ENCODE results near the gene TBCD.

Gene TBCD

DNA sequence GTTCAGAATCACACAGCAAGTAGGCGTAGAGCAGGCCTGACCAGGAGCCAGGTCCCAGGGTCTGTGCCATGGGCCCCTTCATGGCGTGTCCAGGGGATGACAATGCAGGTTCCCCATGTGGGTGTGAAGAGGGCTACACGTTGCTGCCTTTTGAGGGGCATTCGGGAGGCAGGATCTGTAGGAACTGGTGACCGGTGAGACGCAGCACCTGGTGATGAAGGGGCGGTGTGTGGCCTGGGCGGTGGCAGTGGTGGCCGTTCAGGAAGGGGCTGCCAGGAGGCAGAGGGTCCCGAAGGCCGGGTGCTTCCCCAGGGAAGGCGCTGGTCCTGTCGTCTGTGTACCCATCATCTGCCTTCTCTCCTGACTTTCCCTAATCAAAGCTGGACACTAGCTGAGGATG lies 53.4 kb downstream of the TBCD start:
- Histone ChIP-seq H3K9me3 (replicated peaks in 1 of 2; ENCODE audit: control insufficient read depth in 2 of 2, insufficient read depth in 1 of 2, low read depth in 1 of 2, low read length in 2 of 2) (peaks cover 13 to 15% of the 10 kb centered on the region in 2 donors), H2BK12ac (ENCODE audit: low read length) (no peak overlapping the region), H2AK5ac (ENCODE audit: low read depth, low read length) (no peak overlapping the region), H4K91ac (ENCODE audit: low read depth, low read length, poor library complexity) (no peak overlapping the region), H3K36me3 (replicated peaks in 1 of 2; ENCODE audit: control insufficient read depth in 2 of 2, insufficient read depth in 2 of 2, low read length in 2 of 2) (peaks cover 40 to 78% of the 10 kb centered on the region in 2 donors), H2BK5ac (ENCODE audit: low read length) (peak overlapping the region; percentile 35), H3K4me2 (ENCODE audit: insufficient read depth, low read length, poor library complexity, severe bottlenecking) (no peak overlapping the region), H2BK120ac (ENCODE audit: low read depth, low read length) (no peak overlapping the region), H3K27ac (replicated peaks; ENCODE audit: low read length) (no peak overlapping the region), H3K18ac (ENCODE audit: low read length) (no peak overlapping the region), H3K4me3 (ENCODE audit: low read length in 2 of 2) (peak overlapping the region in 1 of 2 donors; percentile 12), H2AFZ (ENCODE audit: low read length) (no peak overlapping the region), H3K79me1 (ENCODE audit: low read depth, low read length) (peaks cover 32% of the 10 kb centered on the region), H3K9ac (ENCODE audit: low read depth, low read length, poor library complexity) (no peak overlapping the region), H3K23ac (ENCODE audit: low read depth, low read length, poor library complexity) (no peak overlapping the region), H2BK15ac (ENCODE audit: low read length) (no peak overlapping the region), H3K14ac (ENCODE audit: low read length) (no peak overlapping the region), H3K4me1 (ENCODE audit: control insufficient read depth in 2 of 2, insufficient read depth in 1 of 2, low read depth in 1 of 2, low read length in 2 of 2) (peaks cover 0 to 4% of the 10 kb centered on the region in 2 donors), H3K4ac (ENCODE audit: low read length) (no peak overlapping the region), H4K8ac (ENCODE audit: low read depth, low read length) (no peak overlapping the region), H3K27me3 (ENCODE audit: control insufficient read depth in 3 of 3, insufficient read depth in 3 of 3, low read depth in 1 of 3, low read length in 3 of 3) (peaks cover 0 to 2% (median 0%) of the 10 kb centered on the region in 3 experiments)
- no CpG with 5 or more reads among the region's 13 CpGs for WGBS, 2 donors (ENCODE audit: extremely low coverage in 2 of 2, insufficient read length in 2 of 2, insufficient replicate concordance in 1 of 2)
- DNase-seq (ENCODE audit: low spot score), result no peak

DNA sequence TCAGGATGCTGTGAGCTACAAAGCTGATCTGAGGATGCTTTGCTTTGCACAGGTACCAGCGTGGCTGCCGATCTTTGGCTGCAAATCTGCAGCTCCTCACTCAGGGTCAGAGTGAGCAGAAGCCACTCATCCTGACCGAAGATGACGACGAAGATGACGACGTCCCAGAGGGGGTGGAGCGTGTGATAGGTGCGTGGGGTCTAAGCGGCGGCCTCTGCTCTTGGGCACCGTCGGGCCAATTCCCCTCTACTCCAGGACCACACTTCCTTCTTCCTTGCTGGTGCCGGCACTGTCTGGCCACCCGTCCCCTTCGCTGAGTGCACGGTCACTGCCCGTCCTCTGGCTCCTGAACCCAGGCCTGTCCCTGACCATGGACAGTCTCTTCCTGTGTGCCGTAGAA lies 54.0 kb downstream of the TBCD start:
- no peak overlapping the region for H2AK5ac ChIP-seq (ENCODE audit: low read depth, low read length)
- peaks cover 8 to 10% of the 10 kb centered on the region in 2 donors for H3K9me3 ChIP-seq (replicated peaks in 1 of 2; ENCODE audit: control insufficient read depth in 2 of 2, insufficient read depth in 1 of 2, low read depth in 1 of 2, low read length in 2 of 2)
- H3K27ac ChIP-seq (replicated peaks; ENCODE audit: low read length), result no peak overlapping the region
- no peak overlapping the region for H3K4ac ChIP-seq (ENCODE audit: low read length)
- peaks cover 0 to 2% (median 0%) of the 10 kb centered on the region in 3 experiments for H3K27me3 ChIP-seq (ENCODE audit: control insufficient read depth in 3 of 3, insufficient read depth in 3 of 3, low read depth in 1 of 3, low read length in 3 of 3)
- H4K8ac ChIP-seq (ENCODE audit: low read depth, low read length), result no peak overlapping the region
- H3K4me1 ChIP-seq (ENCODE audit: control insufficient read depth in 2 of 2, insufficient read depth in 1 of 2, low read depth in 1 of 2, low read length in 2 of 2), result peaks cover 0 to 4% of the 10 kb centered on the region in 2 donors
- no peak overlapping the region for H2BK15ac ChIP-seq (ENCODE audit: low read length)
- H3K18ac ChIP-seq (ENCODE audit: low read length), result no peak overlapping the region
- H2BK12ac ChIP-seq (ENCODE audit: low read length), result no peak overlapping the region
- no peak overlapping the region for H2BK120ac ChIP-seq (ENCODE audit: low read depth, low read length)
- DNase-seq (ENCODE audit: low spot score), result no peak
- no peak overlapping the region for H3K9ac ChIP-seq (ENCODE audit: low read depth, low read length, poor library complexity)
- no peak overlapping the region for H3K4me3 ChIP-seq (ENCODE audit: low read length in 2 of 2)
- H3K14ac ChIP-seq (ENCODE audit: low read length), result no peak overlapping the region
- no peak overlapping the region for H2AFZ ChIP-seq (ENCODE audit: low read length)
- H3K23ac ChIP-seq (ENCODE audit: low read depth, low read length, poor library complexity), result no peak overlapping the region
- WGBS, 2 donors (ENCODE audit: extremely low coverage in 2 of 2, insufficient read length in 2 of 2, insufficient replicate concordance in 1 of 2), result no CpG with 5 or more reads among the region's 19 CpGs
- peaks cover 40 to 78% of the 10 kb centered on the region in 2 donors for H3K36me3 ChIP-seq (replicated peaks in 1 of 2; ENCODE audit: control insufficient read depth in 2 of 2, insufficient read depth in 2 of 2, low read length in 2 of 2)
- H3K79me1 ChIP-seq (ENCODE audit: low read depth, low read length), result peaks cover 31% of the 10 kb centered on the region
- H3K4me2 ChIP-seq (ENCODE audit: insufficient read depth, low read length, poor library complexity, severe bottlenecking), result no peak overlapping the region
- H2BK5ac ChIP-seq (ENCODE audit: low read length), result no peak overlapping the region
- no peak overlapping the region for H4K91ac ChIP-seq (ENCODE audit: low read depth, low read length, poor library complexity)

DNA sequence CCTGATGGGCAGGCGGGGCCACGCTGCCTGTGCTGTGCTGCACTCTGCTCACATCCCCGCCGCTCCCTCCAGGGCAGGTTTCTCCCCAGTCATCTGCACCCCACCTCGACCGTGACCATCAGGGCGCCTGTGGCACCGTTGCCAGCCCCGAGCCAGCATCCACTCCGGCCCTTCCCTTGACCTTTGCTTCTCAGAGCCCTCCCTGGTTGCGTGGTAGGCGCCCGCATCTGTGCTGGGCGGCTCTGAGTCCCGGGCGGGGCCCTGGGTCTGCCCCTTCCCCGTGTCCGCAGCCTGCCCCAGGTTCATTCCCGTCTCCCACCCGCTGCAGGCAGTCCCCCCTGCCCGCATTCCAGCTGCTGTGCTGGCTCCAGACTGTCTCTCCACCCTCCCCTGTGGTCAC lies 54.8 kb downstream of the TBCD start:
- peak overlapping the region; percentile 9 for H4K8ac ChIP-seq (ENCODE audit: low read depth, low read length)
- H3K4ac ChIP-seq (ENCODE audit: low read length), result no peak overlapping the region
- no peak overlapping the region for H3K4me3 ChIP-seq (ENCODE audit: low read length in 2 of 2)
- no peak overlapping the region for H3K23ac ChIP-seq (ENCODE audit: low read depth, low read length, poor library complexity)
- no peak overlapping the region for H3K4me2 ChIP-seq (ENCODE audit: insufficient read depth, low read length, poor library complexity, severe bottlenecking)
- no peak overlapping the region for H2BK120ac ChIP-seq (ENCODE audit: low read depth, low read length)
- peaks cover 2 to 4% of the 10 kb centered on the region in 2 donors for H3K9me3 ChIP-seq (replicated peaks in 1 of 2; ENCODE audit: control insufficient read depth in 2 of 2, insufficient read depth in 1 of 2, low read depth in 1 of 2, low read length in 2 of 2)
- H3K9ac ChIP-seq (ENCODE audit: low read depth, low read length, poor library complexity), result peak overlapping the region; percentile 70
- H2BK12ac ChIP-seq (ENCODE audit: low read length), result no peak overlapping the region
- WGBS, 2 donors (ENCODE audit: extremely low coverage in 2 of 2, insufficient read length in 2 of 2, insufficient replicate concordance in 1 of 2), result no CpG with 5 or more reads among the region's 21 CpGs
- H3K18ac ChIP-seq (ENCODE audit: low read length), result peak overlapping the region; percentile 41
- H2AK5ac ChIP-seq (ENCODE audit: low read depth, low read length), result no peak overlapping the region
- H3K79me1 ChIP-seq (ENCODE audit: low read depth, low read length), result peaks cover 26% of the 10 kb centered on the region
- H3K27ac ChIP-seq (replicated peaks; ENCODE audit: low read length), result no peak overlapping the region
- H2BK15ac ChIP-seq (ENCODE audit: low read length), result no peak overlapping the region
- peaks cover 0 to 4% of the 10 kb centered on the region in 2 donors for H3K4me1 ChIP-seq (ENCODE audit: control insufficient read depth in 2 of 2, insufficient read depth in 1 of 2, low read depth in 1 of 2, low read length in 2 of 2)
- no peaks in the 10 kb centered on the region for H3K27me3 ChIP-seq (ENCODE audit: control insufficient read depth in 3 of 3, insufficient read depth in 3 of 3, low read depth in 1 of 3, low read length in 3 of 3)
- H3K36me3 ChIP-seq (replicated peaks in 1 of 2; ENCODE audit: control insufficient read depth in 2 of 2, insufficient read depth in 2 of 2, low read length in 2 of 2), result peaks cover 38 to 79% of the 10 kb centered on the region in 2 donors
- H2BK5ac ChIP-seq (ENCODE audit: low read length), result no peak overlapping the region
- DNase-seq (ENCODE audit: low spot score), result no peak
- H4K91ac ChIP-seq (ENCODE audit: low read depth, low read length, poor library complexity), result no peak overlapping the region
- H2AFZ ChIP-seq (ENCODE audit: low read length), result no peak overlapping the region
- H3K14ac ChIP-seq (ENCODE audit: low read length), result no peak overlapping the region

DNA sequence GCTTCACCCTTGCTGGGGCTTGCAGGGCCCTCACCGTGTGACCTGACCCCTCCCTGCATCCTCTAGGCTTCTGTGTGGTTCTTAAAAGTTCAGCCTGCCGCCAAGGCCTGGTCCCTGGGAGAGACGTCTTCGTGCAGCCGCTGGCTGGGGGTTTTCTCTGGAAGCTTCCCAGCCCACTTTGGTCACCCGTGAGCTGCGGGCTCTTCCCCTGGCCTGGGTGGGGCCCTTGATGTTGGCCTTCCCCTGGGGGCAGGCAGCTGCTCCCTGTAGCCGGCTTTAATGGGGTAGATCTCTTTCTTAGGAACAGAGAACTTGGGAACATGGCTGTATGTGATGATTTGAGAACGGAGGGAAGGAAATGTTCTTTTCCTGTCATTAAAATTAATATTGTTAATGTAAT lies 55.2 kb downstream of the TBCD start:
- no peak overlapping the region for H3K4ac ChIP-seq (ENCODE audit: low read length)
- no peak overlapping the region for H2BK120ac ChIP-seq (ENCODE audit: low read depth, low read length)
- peaks cover 38 to 79% of the 10 kb centered on the region in 2 donors for H3K36me3 ChIP-seq (replicated peaks in 1 of 2; ENCODE audit: control insufficient read depth in 2 of 2, insufficient read depth in 2 of 2, low read length in 2 of 2)
- no CpG with 5 or more reads among the region's 9 CpGs for WGBS, 2 donors (ENCODE audit: extremely low coverage in 2 of 2, insufficient read length in 2 of 2, insufficient replicate concordance in 1 of 2)
- no peak overlapping the region for H3K4me2 ChIP-seq (ENCODE audit: insufficient read depth, low read length, poor library complexity, severe bottlenecking)
- no peak overlapping the region for H4K8ac ChIP-seq (ENCODE audit: low read depth, low read length)
- no peak overlapping the region for H3K4me3 ChIP-seq (ENCODE audit: low read length in 2 of 2)
- no peak overlapping the region for H2AFZ ChIP-seq (ENCODE audit: low read length)
- peaks cover 0 to 4% of the 10 kb centered on the region in 2 donors for H3K4me1 ChIP-seq (ENCODE audit: control insufficient read depth in 2 of 2, insufficient read depth in 1 of 2, low read depth in 1 of 2, low read length in 2 of 2)
- no peak overlapping the region for H2BK12ac ChIP-seq (ENCODE audit: low read length)
- peaks cover 0 to 1% of the 10 kb centered on the region in 2 donors for H3K9me3 ChIP-seq (replicated peaks in 1 of 2; ENCODE audit: control insufficient read depth in 2 of 2, insufficient read depth in 1 of 2, low read depth in 1 of 2, low read length in 2 of 2)
- no peak overlapping the region for H3K14ac ChIP-seq (ENCODE audit: low read length)
- H3K79me1 ChIP-seq (ENCODE audit: low read depth, low read length), result peaks cover 24% of the 10 kb centered on the region
- H3K18ac ChIP-seq (ENCODE audit: low read length), result no peak overlapping the region
- H4K91ac ChIP-seq (ENCODE audit: low read depth, low read length, poor library complexity), result no peak overlapping the region
- no peak overlapping the region for H3K27ac ChIP-seq (replicated peaks; ENCODE audit: low read length)
- no peak overlapping the region for H2BK5ac ChIP-seq (ENCODE audit: low read length)
- no peak overlapping the region for H3K23ac ChIP-seq (ENCODE audit: low read depth, low read length, poor library complexity)
- no peak overlapping the region for H2AK5ac ChIP-seq (ENCODE audit: low read depth, low read length)
- no peak overlapping the region for H3K9ac ChIP-seq (ENCODE audit: low read depth, low read length, poor library complexity)
- no peak overlapping the region for H2BK15ac ChIP-seq (ENCODE audit: low read length)
- no peak for DNase-seq (ENCODE audit: low spot score)
- no peaks in the 10 kb centered on the region for H3K27me3 ChIP-seq (ENCODE audit: control insufficient read depth in 3 of 3, insufficient read depth in 3 of 3, low read depth in 1 of 3, low read length in 3 of 3)
